Parathyroid adenoma (tissue), 2 donors: ENCODE results near the gene AUTS2.

Source experiments
- H2AFZ ChIP-seq: fragments of 300-600 bp; sonication (generic); one replicate; pipeline ENCODE4 v1.7.0; 2017; ENCODE audit warnings: antibody characterized with exemption, mild to moderate bottlenecking
- H3K27ac ChIP-seq: fragments of 300-600 bp; sonication (generic); one replicate; pipeline ENCODE4 v1.7.0; 2017
- H3K27me3 ChIP-seq: fragments of 300-600 bp; sonication (generic); one replicate; pipeline ENCODE4 v1.7.0; 2017; ENCODE audit warnings: low read length; ENCODE audit not compliant: control insufficient read depth, insufficient read depth
- H3K36me3 ChIP-seq: fragments of 300-600 bp; sonication (generic); one replicate; pipeline ENCODE4 v1.7.0; 2017; ENCODE audit warnings: low read length; ENCODE audit not compliant: control insufficient read depth, insufficient read depth
- H3K4me1 ChIP-seq: fragments of 300-600 bp; sonication (generic); one replicate; pipeline ENCODE4 v1.7.0; 2017; ENCODE audit warnings: control low read depth
- H3K4me2 ChIP-seq: fragments of 300-600 bp; sonication (generic); one replicate; pipeline ENCODE4 v1.7.0; 2017; ENCODE audit warnings: low read length
- H3K4me3 ChIP-seq: fragments of 300-600 bp; sonication (generic); one replicate; pipeline ENCODE4 v1.7.0; 2017; ENCODE audit warnings: low read depth, low read length
- H3K79me2 ChIP-seq: fragments of 300-600 bp; sonication (generic); one replicate; pipeline ENCODE4 v1.7.0; 2017; ENCODE audit warnings: control low read depth
- H3K9ac ChIP-seq: fragments of 300-600 bp; sonication (generic); one replicate; pipeline ENCODE4 v1.7.0; 2017; ENCODE audit warnings: mild to moderate bottlenecking
- H3K9me3 ChIP-seq: fragments of 300-600 bp; sonication (generic); one replicate; pipeline ENCODE4 v1.7.0; 2017; ENCODE audit warnings: low read length; ENCODE audit not compliant: control insufficient read depth
- TF ChIP-seq, protein P1 (sequence below): fragments of 300-600 bp; sonication (generic); IDR thresholded peaks from one replicate; pipeline ENCODE4 v1.7.0; 2017; ENCODE audit warnings: antibody characterized with exemption, mild to moderate bottlenecking
- donor health status: primary hyperparathyroidism.

The AUTS2 gene

DNA sequence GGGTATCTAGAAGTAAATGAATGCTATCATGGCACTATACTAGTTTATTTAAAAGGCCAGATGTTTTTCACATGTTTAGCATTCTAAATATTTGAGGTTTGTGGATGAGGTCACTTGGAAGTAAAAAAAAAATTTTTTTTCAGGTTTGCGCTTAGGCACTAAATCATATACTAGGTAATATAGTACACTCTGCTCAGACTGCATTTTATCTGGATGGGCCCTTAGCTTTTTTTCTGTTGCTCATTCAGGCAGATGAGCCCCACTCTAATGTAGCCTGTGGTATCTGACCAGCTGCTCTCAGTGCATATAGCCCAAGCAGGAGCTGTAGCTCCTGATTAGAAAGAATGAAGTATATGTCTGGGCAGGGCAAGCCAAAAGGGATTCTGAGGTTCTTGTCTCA, 210.1 kb downstream of the AUTS2 start:
- Histone ChIP-seq H3K27ac (no peak overlapping the region), H3K4me3 (no peak overlapping the region), H3K4me1 (peaks cover 2% of the 10 kb centered on the region), H3K27me3 (no peaks in the 10 kb centered on the region), H3K4me2 (no peak overlapping the region), H3K9ac (no peak overlapping the region), H2AFZ (no peak overlapping the region), H3K79me2 (no peaks in the 10 kb centered on the region), H3K9me3 (no peaks in the 10 kb centered on the region), H3K36me3 (no peaks in the 10 kb centered on the region)
- TF ChIP-seq, protein P1, sequence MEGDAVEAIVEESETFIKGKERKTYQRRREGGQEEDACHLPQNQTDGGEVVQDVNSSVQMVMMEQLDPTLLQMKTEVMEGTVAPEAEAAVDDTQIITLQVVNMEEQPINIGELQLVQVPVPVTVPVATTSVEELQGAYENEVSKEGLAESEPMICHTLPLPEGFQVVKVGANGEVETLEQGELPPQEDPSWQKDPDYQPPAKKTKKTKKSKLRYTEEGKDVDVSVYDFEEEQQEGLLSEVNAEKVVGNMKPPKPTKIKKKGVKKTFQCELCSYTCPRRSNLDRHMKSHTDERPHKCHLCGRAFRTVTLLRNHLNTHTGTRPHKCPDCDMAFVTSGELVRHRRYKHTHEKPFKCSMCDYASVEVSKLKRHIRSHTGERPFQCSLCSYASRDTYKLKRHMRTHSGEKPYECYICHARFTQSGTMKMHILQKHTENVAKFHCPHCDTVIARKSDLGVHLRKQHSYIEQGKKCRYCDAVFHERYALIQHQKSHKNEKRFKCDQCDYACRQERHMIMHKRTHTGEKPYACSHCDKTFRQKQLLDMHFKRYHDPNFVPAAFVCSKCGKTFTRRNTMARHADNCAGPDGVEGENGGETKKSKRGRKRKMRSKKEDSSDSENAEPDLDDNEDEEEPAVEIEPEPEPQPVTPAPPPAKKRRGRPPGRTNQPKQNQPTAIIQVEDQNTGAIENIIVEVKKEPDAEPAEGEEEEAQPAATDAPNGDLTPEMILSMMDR, result no peak

GRCh38 chr7:69811476-69812308, 213.4 kb downstream of the AUTS2 start:
- Histone ChIP-seq H3K27ac (no peak overlapping the region), H3K4me2 (no peak overlapping the region), H3K9me3 (no peaks in the 10 kb centered on the region), H3K9ac (no peak overlapping the region), H3K4me1 (peaks cover 2% of the 10 kb centered on the region), H3K36me3 (no peaks in the 10 kb centered on the region), H3K79me2 (no peaks in the 10 kb centered on the region), H3K4me3 (no peak overlapping the region), H3K27me3 (no peaks in the 10 kb centered on the region), H2AFZ (no peak overlapping the region)
- TF ChIP-seq, protein P1, result no peak

DNA sequence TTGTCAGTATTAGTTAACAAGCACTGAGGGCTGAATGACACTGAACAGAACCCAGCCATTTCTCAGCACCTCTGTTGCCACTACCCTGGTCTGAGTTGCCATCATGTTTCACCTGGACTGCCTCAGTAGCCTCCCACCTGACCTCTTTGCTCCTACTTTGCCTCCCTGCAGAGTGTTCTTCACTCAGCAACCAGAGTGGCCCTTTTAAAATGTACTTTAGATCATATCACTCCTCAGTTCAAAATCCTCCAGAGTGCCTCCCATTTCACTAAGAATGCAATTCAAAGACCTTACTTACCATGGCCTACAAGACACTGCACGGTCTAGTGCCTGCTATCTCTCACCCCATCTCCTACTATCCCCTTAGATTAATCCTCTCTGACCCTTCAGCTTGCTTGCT, 214.5 kb downstream of the AUTS2 start:
- Histone ChIP-seq H3K4me3 (no peak overlapping the region), H3K9me3 (no peaks in the 10 kb centered on the region), H3K4me1 (peaks cover 2% of the 10 kb centered on the region), H3K36me3 (no peaks in the 10 kb centered on the region), H3K9ac (no peak overlapping the region), H3K4me2 (no peak overlapping the region), H3K27me3 (no peaks in the 10 kb centered on the region), H3K27ac (no peak overlapping the region), H3K79me2 (no peaks in the 10 kb centered on the region), H2AFZ (no peak overlapping the region)
- TF ChIP-seq, protein P1, result no peak

- no peak overlapping the region for H3K4me2 ChIP-seq
- H3K9ac ChIP-seq, result no peak overlapping the region
- H2AFZ ChIP-seq, result no peak overlapping the region
- H3K36me3 ChIP-seq, result no peaks in the 10 kb centered on the region
- H3K4me1 ChIP-seq, result peaks cover 2% of the 10 kb centered on the region
- TF ChIP-seq, protein P1, result no peak
- H3K79me2 ChIP-seq, result no peaks in the 10 kb centered on the region
- H3K27me3 ChIP-seq, result no peaks in the 10 kb centered on the region
- no peak overlapping the region for H3K4me3 ChIP-seq
- H3K9me3 ChIP-seq, result no peaks in the 10 kb centered on the region
- H3K27ac ChIP-seq, result no peak overlapping the region
Measured at GRCh38 chr7:69813637-69814240, 215.5 kb downstream of the AUTS2 start.
